ENCODE results near the gene RPS15.

Gene RPS15

GRCh38 chr19:1489463-1490310, 51.5 kb downstream of the RPS15 start:
- DNase-seq: peak; percentile 21
